Measurements from ENCODE around the gene PHLDA3. TPM values are rescaled to one million over a fixed set of nuclear protein-coding genes. Genes with fewer than 3 reads are reported as not detected.

PHLDA3 gene
- total and polyA plus RNA-seq, 2 of the 13 experiments (the other 11 are each of a cell fraction or from before 2014, with no cell fraction given) = 16.7 to 33.6 TPM

DNA sequence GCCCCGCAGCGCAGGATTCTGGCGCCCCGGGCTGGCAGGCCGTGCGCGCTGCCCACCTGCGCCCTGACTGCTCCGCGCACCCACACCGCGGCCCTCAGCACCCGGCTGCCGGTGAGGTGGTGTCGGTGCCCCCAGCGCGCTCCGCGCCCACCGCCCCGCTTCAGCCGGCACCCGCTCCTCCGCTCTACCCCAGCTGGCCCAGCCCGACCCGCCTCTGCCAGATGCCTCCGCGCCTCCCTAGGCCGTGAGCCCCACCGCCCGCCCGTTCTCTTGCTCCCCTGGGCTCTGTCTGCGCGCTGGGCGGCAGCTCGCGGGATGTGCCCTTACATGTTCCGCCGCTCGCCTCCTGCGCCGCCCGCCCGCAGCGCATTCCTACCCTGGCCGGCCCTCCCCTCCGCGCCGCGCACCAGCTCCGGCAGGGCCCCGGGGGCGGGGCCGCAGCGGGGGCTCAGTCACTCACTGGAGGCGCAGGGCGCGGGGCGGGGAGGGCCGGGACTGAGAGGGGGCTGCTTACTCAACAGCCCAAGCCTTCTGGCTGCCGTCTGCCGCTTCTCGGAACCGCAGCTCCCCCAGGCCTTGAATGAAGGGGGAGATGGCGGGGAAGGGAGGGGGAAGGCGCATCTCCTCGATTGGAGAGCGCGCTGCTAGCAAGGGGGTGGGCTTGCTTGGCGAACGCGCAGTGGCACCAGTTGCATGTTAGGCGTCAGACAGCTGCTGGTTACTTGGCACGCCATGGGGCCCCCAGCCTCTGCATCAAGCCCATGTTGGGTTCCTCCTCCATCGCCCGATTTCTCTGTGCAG, at the start of gene PHLDA3 (continued):
- TF ChIP-seq, protein P1, sequence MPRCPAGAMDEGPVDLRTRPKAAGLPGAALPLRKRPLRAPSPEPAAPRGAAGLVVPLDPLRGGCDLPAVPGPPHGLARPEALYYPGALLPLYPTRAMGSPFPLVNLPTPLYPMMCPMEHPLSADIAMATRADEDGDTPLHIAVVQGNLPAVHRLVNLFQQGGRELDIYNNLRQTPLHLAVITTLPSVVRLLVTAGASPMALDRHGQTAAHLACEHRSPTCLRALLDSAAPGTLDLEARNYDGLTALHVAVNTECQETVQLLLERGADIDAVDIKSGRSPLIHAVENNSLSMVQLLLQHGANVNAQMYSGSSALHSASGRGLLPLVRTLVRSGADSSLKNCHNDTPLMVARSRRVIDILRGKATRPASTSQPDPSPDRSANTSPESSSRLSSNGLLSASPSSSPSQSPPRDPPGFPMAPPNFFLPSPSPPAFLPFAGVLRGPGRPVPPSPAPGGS (CRISPR knock-in tag; IDR thresholded peaks at IDR 0.05) = no peak
- peak; percentile 74; the same call in 1 of the 2 replicates for TF ChIP-seq ZNF746 (CRISPR knock-in tag; IDR thresholded peaks at IDR 0.05)
- TF ChIP-seq ZNF331 (CRISPR knock-in tag; IDR thresholded peaks at IDR 0.05) = peak; percentile 57
- peak; percentile 33; the same call in 1 of the 2 replicates for TF ChIP-seq SALL2 (CRISPR knock-in tag; IDR thresholded peaks at IDR 0.05)
- TF ChIP-seq, protein P2, sequence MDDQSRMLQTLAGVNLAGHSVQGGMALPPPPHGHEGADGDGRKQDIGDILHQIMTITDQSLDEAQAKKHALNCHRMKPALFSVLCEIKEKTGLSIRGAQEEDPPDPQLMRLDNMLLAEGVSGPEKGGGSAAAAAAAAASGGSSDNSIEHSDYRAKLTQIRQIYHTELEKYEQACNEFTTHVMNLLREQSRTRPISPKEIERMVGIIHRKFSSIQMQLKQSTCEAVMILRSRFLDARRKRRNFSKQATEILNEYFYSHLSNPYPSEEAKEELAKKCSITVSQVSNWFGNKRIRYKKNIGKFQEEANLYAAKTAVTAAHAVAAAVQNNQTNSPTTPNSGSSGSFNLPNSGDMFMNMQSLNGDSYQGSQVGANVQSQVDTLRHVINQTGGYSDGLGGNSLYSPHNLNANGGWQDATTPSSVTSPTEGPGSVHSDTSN (CRISPR knock-in tag; IDR thresholded peaks at IDR 0.05; ENCODE audit: borderline replicate concordance) = no peak
- TF ChIP-seq, protein P3, sequence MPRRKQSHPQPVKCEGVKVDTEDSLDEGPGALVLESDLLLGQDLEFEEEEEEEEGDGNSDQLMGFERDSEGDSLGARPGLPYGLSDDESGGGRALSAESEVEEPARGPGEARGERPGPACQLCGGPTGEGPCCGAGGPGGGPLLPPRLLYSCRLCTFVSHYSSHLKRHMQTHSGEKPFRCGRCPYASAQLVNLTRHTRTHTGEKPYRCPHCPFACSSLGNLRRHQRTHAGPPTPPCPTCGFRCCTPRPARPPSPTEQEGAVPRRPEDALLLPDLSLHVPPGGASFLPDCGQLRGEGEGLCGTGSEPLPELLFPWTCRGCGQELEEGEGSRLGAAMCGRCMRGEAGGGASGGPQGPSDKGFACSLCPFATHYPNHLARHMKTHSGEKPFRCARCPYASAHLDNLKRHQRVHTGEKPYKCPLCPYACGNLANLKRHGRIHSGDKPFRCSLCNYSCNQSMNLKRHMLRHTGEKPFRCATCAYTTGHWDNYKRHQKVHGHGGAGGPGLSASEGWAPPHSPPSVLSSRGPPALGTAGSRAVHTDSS (CRISPR knock-in tag; conservative IDR thresholded peaks at IDR 0.05) = no peak
- TF ChIP-seq NCOA2 (CRISPR knock-in tag; IDR thresholded peaks at IDR 0.05) = no peak; the same call in 1 of the 2 replicates
- TF ChIP-seq, protein P4, sequence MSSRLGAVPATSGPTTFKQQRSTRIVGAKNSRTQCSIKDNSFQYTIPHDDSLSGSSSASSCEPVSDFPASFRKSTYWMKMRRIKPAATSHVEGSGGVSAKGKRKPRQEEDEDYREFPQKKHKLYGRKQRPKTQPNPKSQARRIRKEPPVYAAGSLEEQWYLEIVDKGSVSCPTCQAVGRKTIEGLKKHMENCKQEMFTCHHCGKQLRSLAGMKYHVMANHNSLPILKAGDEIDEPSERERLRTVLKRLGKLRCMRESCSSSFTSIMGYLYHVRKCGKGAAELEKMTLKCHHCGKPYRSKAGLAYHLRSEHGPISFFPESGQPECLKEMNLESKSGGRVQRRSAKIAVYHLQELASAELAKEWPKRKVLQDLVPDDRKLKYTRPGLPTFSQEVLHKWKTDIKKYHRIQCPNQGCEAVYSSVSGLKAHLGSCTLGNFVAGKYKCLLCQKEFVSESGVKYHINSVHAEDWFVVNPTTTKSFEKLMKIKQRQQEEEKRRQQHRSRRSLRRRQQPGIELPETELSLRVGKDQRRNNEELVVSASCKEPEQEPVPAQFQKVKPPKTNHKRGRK (CRISPR knock-in tag; IDR thresholded peaks at IDR 0.05) = no peak
- no peak for TF ChIP-seq HOXA9 (CRISPR knock-in tag; IDR thresholded peaks at IDR 0.05; ENCODE audit: borderline replicate concordance)
- TF ChIP-seq JUND (CRISPR knock-in tag; IDR thresholded peaks at IDR 0.05) = 0 out of 2 replicates have a peak, but pooled peaks have one; percentile 31
- TF ChIP-seq, protein P5, sequence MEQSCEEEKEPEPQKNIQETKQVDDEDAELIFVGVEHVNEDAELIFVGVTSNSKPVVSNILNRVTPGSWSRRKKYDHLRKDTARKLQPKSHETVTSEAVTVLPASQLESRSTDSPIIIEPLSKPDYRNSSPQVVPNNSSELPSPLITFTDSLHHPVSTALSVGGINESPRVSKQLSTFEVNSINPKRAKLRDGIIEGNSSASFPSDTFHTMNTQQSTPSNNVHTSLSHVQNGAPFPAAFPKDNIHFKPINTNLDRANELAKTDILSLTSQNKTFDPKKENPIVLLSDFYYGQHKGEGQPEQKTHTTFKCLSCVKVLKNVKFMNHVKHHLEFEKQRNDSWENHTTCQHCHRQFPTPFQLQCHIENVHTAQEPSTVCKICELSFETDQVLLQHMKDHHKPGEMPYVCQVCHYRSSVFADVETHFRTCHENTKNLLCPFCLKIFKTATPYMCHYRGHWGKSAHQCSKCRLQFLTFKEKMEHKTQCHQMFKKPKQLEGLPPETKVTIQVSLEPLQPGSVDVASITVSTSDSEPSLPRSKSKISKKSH (CRISPR knock-in tag; IDR thresholded peaks at IDR 0.05; ENCODE audit: borderline replicate concordance) = no peak
- TF ChIP-seq, protein P6, sequence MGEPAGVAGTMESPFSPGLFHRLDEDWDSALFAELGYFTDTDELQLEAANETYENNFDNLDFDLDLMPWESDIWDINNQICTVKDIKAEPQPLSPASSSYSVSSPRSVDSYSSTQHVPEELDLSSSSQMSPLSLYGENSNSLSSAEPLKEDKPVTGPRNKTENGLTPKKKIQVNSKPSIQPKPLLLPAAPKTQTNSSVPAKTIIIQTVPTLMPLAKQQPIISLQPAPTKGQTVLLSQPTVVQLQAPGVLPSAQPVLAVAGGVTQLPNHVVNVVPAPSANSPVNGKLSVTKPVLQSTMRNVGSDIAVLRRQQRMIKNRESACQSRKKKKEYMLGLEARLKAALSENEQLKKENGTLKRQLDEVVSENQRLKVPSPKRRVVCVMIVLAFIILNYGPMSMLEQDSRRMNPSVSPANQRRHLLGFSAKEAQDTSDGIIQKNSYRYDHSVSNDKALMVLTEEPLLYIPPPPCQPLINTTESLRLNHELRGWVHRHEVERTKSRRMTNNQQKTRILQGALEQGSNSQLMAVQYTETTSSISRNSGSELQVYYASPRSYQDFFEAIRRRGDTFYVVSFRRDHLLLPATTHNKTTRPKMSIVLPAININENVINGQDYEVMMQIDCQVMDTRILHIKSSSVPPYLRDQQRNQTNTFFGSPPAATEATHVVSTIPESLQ (CRISPR knock-in tag; conservative IDR thresholded peaks at IDR 0.05) = no peak
- TF ChIP-seq, protein P7, sequence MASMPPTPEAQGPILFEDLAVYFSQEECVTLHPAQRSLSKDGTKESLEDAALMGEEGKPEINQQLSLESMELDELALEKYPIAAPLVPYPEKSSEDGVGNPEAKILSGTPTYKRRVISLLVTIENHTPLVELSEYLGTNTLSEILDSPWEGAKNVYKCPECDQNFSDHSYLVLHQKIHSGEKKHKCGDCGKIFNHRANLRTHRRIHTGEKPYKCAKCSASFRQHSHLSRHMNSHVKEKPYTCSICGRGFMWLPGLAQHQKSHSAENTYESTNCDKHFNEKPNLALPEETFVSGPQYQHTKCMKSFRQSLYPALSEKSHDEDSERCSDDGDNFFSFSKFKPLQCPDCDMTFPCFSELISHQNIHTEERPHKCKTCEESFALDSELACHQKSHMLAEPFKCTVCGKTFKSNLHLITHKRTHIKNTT (CRISPR knock-in tag; IDR thresholded peaks at IDR 0.05) = no peak
- TF ChIP-seq RBFOX2 (IDR thresholded peaks at IDR 0.05; ENCODE audit: low read depth, low read length) = peak; percentile 95
- no peak for TF ChIP-seq NFIB (CRISPR knock-in tag; IDR thresholded peaks at IDR 0.05; ENCODE audit: borderline replicate concordance)
- no peak for TF ChIP-seq SMAD3 (CRISPR knock-in tag; IDR thresholded peaks at IDR 0.05)
- TF ChIP-seq ZNF614 (CRISPR knock-in tag; IDR thresholded peaks at IDR 0.05; ENCODE audit: borderline replicate concordance) = no peak
